WTC11 (cell line): ENCODE data around the gene ABCB6.

Experiments
- CTCF ChIP-seq: fragments of 200-600 bp; IDR thresholded peaks from 2 replicates; pipeline ENCODE4 v1.8.0; 2022; ENCODE audit warnings: antibody characterized with exemption
- E2F4 ChIP-seq: sonication (generic); formaldehyde crosslinking; IDR thresholded peaks from 2 replicates; pipeline ENCODE4 v1.8.1; 2022; ENCODE audit warnings: low read depth, mild to moderate bottlenecking, moderate library complexity, missing genetic modification reagents, borderline replicate concordance
- ZNF416 ChIP-seq: fragments of 250-450 bp; sonication (Bioruptor Pico); IDR thresholded peaks from 2 replicates; pipeline ENCODE4 v1.9.0; 2021; ENCODE audit warnings: mild to moderate bottlenecking, inconsistent platforms

GRCh38 chr2:219214141-219214540 lies 4.6 kb downstream of the ABCB6 start:
- TF ChIP-seq ZNF416 = no peak
- TF ChIP-seq E2F4 (CRISPR knock-in tag) = no peak
- no peak for TF ChIP-seq CTCF
